ENCODE data around the gene OXT. TPM values are rescaled to one million over a fixed set of nuclear protein-coding genes. Genes with fewer than 3 reads are reported as not detected.
A peak's percentile ranks its signal among the peaks of the same experiment; 100 is the strongest.

OXT gene
- total RNA-seq, 1 donor = not detected

- no peaks in the 10 kb centered on the region for H3K9me3 ChIP-seq (ENCODE audit: low read depth, low read length)
- no peak overlapping the region for H3K27ac ChIP-seq (ENCODE audit: low read depth, low read length)
- no peak overlapping the region for H3K4me2 ChIP-seq (ENCODE audit: insufficient read depth, low read length)
- H3K79me2 ChIP-seq (ENCODE audit: insufficient read depth, low read length) = no peaks in the 10 kb centered on the region
- H3K4me3 ChIP-seq (ENCODE audit: insufficient read depth, low read length) = no peak overlapping the region
- no peak overlapping the region for H2AFZ ChIP-seq (ENCODE audit: low read length)
- TF ChIP-seq CTCF (IDR thresholded peaks at IDR 0.05; ENCODE audit: extremely low read depth, low read depth, low read length) = no peak
- no peaks in the 10 kb centered on the region for H3K36me3 ChIP-seq (ENCODE audit: insufficient read depth, low read length)
- H3K27me3 ChIP-seq (ENCODE audit: insufficient read depth, low read length) = no peaks in the 10 kb centered on the region
- peak; percentile 76 for DNase-seq (ENCODE audit: insufficient read length, low spot score, missing footprints)
- peaks cover 2% of the 10 kb centered on the region for H3K4me1 ChIP-seq (ENCODE audit: insufficient read depth, low read length)
- no peaks in the 10 kb centered on the region for H4K20me1 ChIP-seq (ENCODE audit: insufficient read depth, low read length)
Observed at GRCh38 chr20:3103369-3104032, 32.1 kb downstream of the OXT start.

GRCh38 chr20:3105256-3106137, 34.1 kb downstream of the OXT start:
- Histone ChIP-seq H3K9me3 (ENCODE audit: low read depth, low read length) (no peaks in the 10 kb centered on the region), H3K27ac (ENCODE audit: low read depth, low read length) (no peak overlapping the region), H3K4me2 (ENCODE audit: insufficient read depth, low read length) (no peak overlapping the region), H4K20me1 (ENCODE audit: insufficient read depth, low read length) (no peaks in the 10 kb centered on the region), H2AFZ (ENCODE audit: low read length) (no peak overlapping the region), H3K36me3 (ENCODE audit: insufficient read depth, low read length) (peaks cover 10% of the 10 kb centered on the region), H3K27me3 (ENCODE audit: insufficient read depth, low read length) (no peaks in the 10 kb centered on the region), H3K4me3 (ENCODE audit: insufficient read depth, low read length) (no peak overlapping the region), H3K4me1 (ENCODE audit: insufficient read depth, low read length) (peaks cover 2% of the 10 kb centered on the region), H3K79me2 (ENCODE audit: insufficient read depth, low read length) (no peaks in the 10 kb centered on the region)
- no peak for DNase-seq (ENCODE audit: insufficient read length, low spot score, missing footprints)
- TF ChIP-seq CTCF (IDR thresholded peaks at IDR 0.05; ENCODE audit: extremely low read depth, low read depth, low read length) = no peak

- H3K4me2 ChIP-seq (ENCODE audit: insufficient read depth, low read length) = no peak overlapping the region
- H3K36me3 ChIP-seq (ENCODE audit: insufficient read depth, low read length) = peaks cover 10% of the 10 kb centered on the region
- peaks cover 2% of the 10 kb centered on the region for H3K4me1 ChIP-seq (ENCODE audit: insufficient read depth, low read length)
- no peak overlapping the region for H3K4me3 ChIP-seq (ENCODE audit: insufficient read depth, low read length)
- H3K9me3 ChIP-seq (ENCODE audit: low read depth, low read length) = no peaks in the 10 kb centered on the region
- H2AFZ ChIP-seq (ENCODE audit: low read length) = no peak overlapping the region
- peaks cover 3% of the 10 kb centered on the region for H4K20me1 ChIP-seq (ENCODE audit: insufficient read depth, low read length)
- no peak for DNase-seq (ENCODE audit: insufficient read length, low spot score, missing footprints)
- TF ChIP-seq CTCF (IDR thresholded peaks at IDR 0.05; ENCODE audit: extremely low read depth, low read depth, low read length) = no peak
- H3K79me2 ChIP-seq (ENCODE audit: insufficient read depth, low read length) = no peaks in the 10 kb centered on the region
- H3K27me3 ChIP-seq (ENCODE audit: insufficient read depth, low read length) = no peaks in the 10 kb centered on the region
- H3K27ac ChIP-seq (ENCODE audit: low read depth, low read length) = no peak overlapping the region
Observed at GRCh38 chr20:3106185-3106584, 34.8 kb downstream of the OXT start.

All from osteoblast (primary cell).